ENCODE data around the gene ANKRD55. TPM values are rescaled to one million over a fixed set of nuclear protein-coding genes. Genes with fewer than 3 reads are reported as not detected.

ANKRD55 gene
- total and polyA plus RNA-seq, 2 donors (not counting 3 experiments of a cell fraction or from before 2014, with no cell fraction given) = 1.4 to 2.1 TPM

DNA sequence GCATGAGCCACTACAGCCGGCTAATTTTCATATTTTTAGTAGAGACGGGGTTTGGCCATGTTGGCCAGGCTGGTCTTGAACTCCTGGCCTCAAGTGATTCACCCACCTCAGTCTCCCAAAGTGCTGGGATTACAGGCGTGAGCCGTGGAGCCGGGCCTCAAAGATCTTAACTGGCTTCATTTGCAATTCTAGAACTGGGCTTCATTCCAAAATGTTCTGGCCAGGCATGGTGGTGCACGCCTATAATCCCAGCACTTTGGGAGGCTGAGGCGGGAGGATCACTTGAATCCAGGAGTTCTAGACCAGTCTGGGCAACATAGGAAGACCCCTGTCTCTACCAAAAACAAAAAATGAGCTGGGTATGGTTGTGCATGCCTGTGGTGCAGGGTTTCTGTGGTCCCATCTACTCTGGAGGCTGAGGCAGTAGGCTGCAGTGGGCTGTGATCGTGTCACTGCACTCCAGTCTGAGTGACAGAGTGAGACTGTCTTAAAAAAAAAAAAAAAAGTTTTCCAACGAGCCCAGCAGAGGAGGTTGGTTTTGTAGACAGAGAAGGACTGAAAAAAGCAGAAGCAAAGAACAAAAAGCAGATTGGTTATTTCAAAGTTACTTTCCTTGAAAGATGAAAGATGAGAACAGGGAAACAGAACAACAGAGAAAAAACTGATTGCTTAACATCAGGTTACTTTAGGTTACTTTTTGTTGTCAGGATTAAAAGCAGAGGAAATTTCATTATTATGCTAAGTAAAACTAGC is 78.2 kb downstream of the ANKRD55 start:
- Histone ChIP-seq H3K4me2 (ENCODE audit: insufficient read depth, low read length) (no peak overlapping the region), H3K4me1 (ENCODE audit: control insufficient read depth, extremely low read depth, insufficient read depth, low read length) (no peaks in the 10 kb centered on the region), H3K36me3 (ENCODE audit: control insufficient read depth in 2 of 2, extremely low read depth in 1 of 2, insufficient read depth in 2 of 2, low read length in 2 of 2) (no peaks in the 10 kb centered on the region), H3K79me2 (ENCODE audit: control insufficient read depth, insufficient read depth, low read length) (no peaks in the 10 kb centered on the region), H3K9me3 (replicated peaks; ENCODE audit: control insufficient read depth, insufficient read depth, low read length) (no peaks in the 10 kb centered on the region), H3K4me3 (replicated peaks in 1 of 3; ENCODE audit: insufficient read depth in 1 of 3, low read depth in 1 of 3, low read length in 3 of 3) (no peak overlapping the region), H3K27ac (ENCODE audit: insufficient read depth, low read depth, low read length) (no peak overlapping the region), H4K20me1 (replicated peaks; ENCODE audit: control insufficient read depth, extremely low read depth, insufficient read depth, low read length) (no peaks in the 10 kb centered on the region), H2AFZ (ENCODE audit: low read depth, low read length) (no peak overlapping the region), H3K9ac (replicated peaks; ENCODE audit: extremely low read depth, insufficient read depth, low read length) (no peak overlapping the region), H3K9me1 (replicated peaks; ENCODE audit: control insufficient read depth, extremely low read depth, insufficient read depth, low read length) (no peaks in the 10 kb centered on the region), H3K27me3 (ENCODE audit: control insufficient read depth in 2 of 2, insufficient read depth in 2 of 2, low read length in 2 of 2) (no peaks in the 10 kb centered on the region)
- DNase-seq (ENCODE audit: low read depth, low spot score) = no peak
- CTCF ChIA-PET = interaction anchor here (1.3 kb wide), 1 partner anchor 15 kb away, joined by 3 read pairs; no protein-coding TSS in a partner anchor
- no TSS peak for BruUV-seq (replicated peaks)
- dilution Hi-C loops (cut with MboI; ENCODE audit: extremely low pct_ligation_motif_present, low sequenced_read_pairs) = no loop called here
- peak; percentile 4 for FAIRE-seq
- no peak for TF ChIP-seq CTCF (IDR thresholded peaks at IDR 0.05; ENCODE audit: extremely low read depth in 1 of 2, insufficient read depth in 1 of 2, low read depth in 1 of 2, low read length in 2 of 2)
- no peak for TF ChIP-seq JUN (IDR thresholded peaks at IDR 0.05; ENCODE audit: borderline replicate concordance, insufficient read depth, insufficient read length, low read depth)
- TF ChIP-seq MYC (IDR thresholded peaks at IDR 0.05; ENCODE audit: low read depth, low read length) = no peak
- TF ChIP-seq GATA2 (IDR thresholded peaks at IDR 0.05; ENCODE audit: insufficient read depth, insufficient read length, low read depth, low read length) = no peak
- TF ChIP-seq POLR2A (IDR thresholded peaks at IDR 0.05; ENCODE audit: low read depth, low read length) = no peak
- TF ChIP-seq FOS (IDR thresholded peaks at IDR 0.05; ENCODE audit: borderline replicate concordance, insufficient read depth, low read length) = no peak
- TF ChIP-seq POLR2AphosphoS5 (IDR thresholded peaks at IDR 0.05; ENCODE audit: insufficient read depth, low read depth, low read length) = no peak
- no peak for TF ChIP-seq EZH2 (IDR thresholded peaks at IDR 0.05; ENCODE audit: borderline replicate concordance, low read depth, low read length, severe bottlenecking)
- TF ChIP-seq, protein P1, sequence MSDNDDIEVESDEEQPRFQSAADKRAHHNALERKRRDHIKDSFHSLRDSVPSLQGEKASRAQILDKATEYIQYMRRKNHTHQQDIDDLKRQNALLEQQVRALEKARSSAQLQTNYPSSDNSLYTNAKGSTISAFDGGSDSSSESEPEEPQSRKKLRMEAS (IDR thresholded peaks at IDR 0.05; ENCODE audit: insufficient read depth, insufficient read length) = no peak
- intact Hi-C loops (cut with micrococcal nuclease) = no loop called here
- POLR2A ChIA-PET = no interaction called here

All from endothelial cell of umbilical vein (primary cell).